Thyroid gland (tissue), 4 donors: Measurements from ENCODE around the gene PRR5. TPM values are rescaled to one million over a fixed set of nuclear protein-coding genes. Genes with fewer than 3 reads are reported as not detected.

Source experiments
- DNase-seq, 2 donors: peaks; one replicate each; pipeline ENCODE4 v3.0.0-alpha.2; 2019
- H3K27ac ChIP-seq, 3 donors: fragments of 200-600 bp; sonication (generic); 1 replicate in 2 of 3; 2 replicates in 1 of 3; pipeline ENCODE4 v1.5.1; 2016 to 2019; ENCODE audit warnings: mild to moderate bottlenecking in 1 of 3, moderate library complexity in 1 of 3
- H3K27me3 ChIP-seq: fragments of 200-600 bp; sonication (generic); one replicate; pipeline ENCODE4 v1.5.1; 2019
- H3K36me3 ChIP-seq, 2 donors: fragments of 200-600 bp; sonication (generic); one replicate each; pipeline ENCODE4 v1.5.1; 2016 to 2019
- H3K4me1 ChIP-seq, 2 donors: fragments of 200-600 bp; sonication (generic); one replicate each; pipeline ENCODE4 v1.5.1; 2017 to 2019
- H3K4me3 ChIP-seq, 3 donors: fragments of 200-600 bp; sonication (generic); replicated peaks in 1 of 3; 1 replicate in 2 of 3; 2 replicates in 1 of 3; pipeline ENCODE4 v1.5.1; 2016; ENCODE audit warnings: mild to moderate bottlenecking in 1 of 3
- H3K9me3 ChIP-seq: fragments of 200-600 bp; sonication (generic); one replicate; pipeline ENCODE4 v1.5.1; 2017
- POLR2A ChIP-seq, 2 donors: fragments of 450-650 bp; IDR thresholded peaks; one replicate each; pipeline ENCODE4 v1.6.1; 2017; ENCODE audit warnings: antibody characterized with exemption in 2 of 2, mild to moderate bottlenecking in 2 of 2, moderate library complexity in 1 of 2
- WGBS, 2 donors: methylation state at CpG; one replicate each; pipeline ENCODE4 v1.1.5; 2017; 5-methylcytosine and 5-hydroxymethylcytosine counted together
- intact Hi-C: fragments of 100-400 bp; cut with DNase I; formaldehyde crosslinking; loops from one replicate; pipeline ENCODE4 v1.15.1; 2023
- total RNA-seq, 4 donors: library from RNA; depleted of rRNA; stranded (reverse); fragments of >200 nt; gene quantifications; one replicate each; pipeline ENCODE4 v1.2.3, GENCODE V29; 2016
- TF ChIP-seq, protein P1 (sequence below), 6 experiments: fragments of 200-600 bp in 3 of 6; fragments of 450-650 bp in 3 of 6; sonication (generic) in 3 of 6; IDR thresholded peaks; one replicate each; pipeline ENCODE4 v1.5.1; 2016 to 2019; ENCODE audit warnings: antibody characterized with exemption in 6 of 6, mild to moderate bottlenecking in 2 of 6, inconsistent platforms in 1 of 6, moderate library complexity in 1 of 6

Gene PRR5
- total RNA-seq, 4 donors from 2014 or later: 17.3 to 31.8 (median 26.9) TPM

- TF ChIP-seq, protein P1, sequence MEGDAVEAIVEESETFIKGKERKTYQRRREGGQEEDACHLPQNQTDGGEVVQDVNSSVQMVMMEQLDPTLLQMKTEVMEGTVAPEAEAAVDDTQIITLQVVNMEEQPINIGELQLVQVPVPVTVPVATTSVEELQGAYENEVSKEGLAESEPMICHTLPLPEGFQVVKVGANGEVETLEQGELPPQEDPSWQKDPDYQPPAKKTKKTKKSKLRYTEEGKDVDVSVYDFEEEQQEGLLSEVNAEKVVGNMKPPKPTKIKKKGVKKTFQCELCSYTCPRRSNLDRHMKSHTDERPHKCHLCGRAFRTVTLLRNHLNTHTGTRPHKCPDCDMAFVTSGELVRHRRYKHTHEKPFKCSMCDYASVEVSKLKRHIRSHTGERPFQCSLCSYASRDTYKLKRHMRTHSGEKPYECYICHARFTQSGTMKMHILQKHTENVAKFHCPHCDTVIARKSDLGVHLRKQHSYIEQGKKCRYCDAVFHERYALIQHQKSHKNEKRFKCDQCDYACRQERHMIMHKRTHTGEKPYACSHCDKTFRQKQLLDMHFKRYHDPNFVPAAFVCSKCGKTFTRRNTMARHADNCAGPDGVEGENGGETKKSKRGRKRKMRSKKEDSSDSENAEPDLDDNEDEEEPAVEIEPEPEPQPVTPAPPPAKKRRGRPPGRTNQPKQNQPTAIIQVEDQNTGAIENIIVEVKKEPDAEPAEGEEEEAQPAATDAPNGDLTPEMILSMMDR (IDR thresholded peaks at IDR 0.05): no peak
- no peak for TF ChIP-seq POLR2A (IDR thresholded peaks at IDR 0.05)
- peak; percentile 51 to 53 for DNase-seq
- 15 to 35% methylated on average over 8 of the region's 11 CpGs for WGBS, 2 donors
- H3K9me3 ChIP-seq: no peaks in the 10 kb centered on the region
- no peaks in the 10 kb centered on the region for H3K27me3 ChIP-seq
- intact Hi-C loops: no loop called here
- peak overlapping the region in 2 of 3 donors; percentile 38 to 41 for H3K27ac ChIP-seq
- no peaks in the 10 kb centered on the region for H3K36me3 ChIP-seq
- peaks cover 9 to 30% of the 10 kb centered on the region in 2 donors for H3K4me1 ChIP-seq
- H3K4me3 ChIP-seq: no peak overlapping the region
Measured at GRCh38 chr22:44664149-44664548, 37.9 kb upstream of the PRR5 start.

- DNase-seq: no peak
- peaks cover 12 to 31% of the 10 kb centered on the region in 2 donors for H3K4me1 ChIP-seq
- TF ChIP-seq, protein P1 (IDR thresholded peaks at IDR 0.05): no peak
- TF ChIP-seq POLR2A (IDR thresholded peaks at IDR 0.05): no peak
Measured at GRCh38 chr22:44665115-44665514, 36.9 kb upstream of the PRR5 start.

GRCh38 chr22:44666207-44666585, 35.8 kb upstream of the PRR5 start:
- no peak for DNase-seq
- intact Hi-C loops: no loop called here
- no peak overlapping the region for H3K4me3 ChIP-seq
- H3K4me1 ChIP-seq: peaks cover 12 to 31% of the 10 kb centered on the region in 2 donors
- 69 to 75% methylated on average over 3 of the region's 3 CpGs for WGBS, 2 donors
- no peaks in the 10 kb centered on the region for H3K27me3 ChIP-seq
- no peaks in the 10 kb centered on the region for H3K36me3 ChIP-seq
- no peaks in the 10 kb centered on the region for H3K9me3 ChIP-seq
- no peak for TF ChIP-seq POLR2A (IDR thresholded peaks at IDR 0.05)
- TF ChIP-seq, protein P1 (IDR thresholded peaks at IDR 0.05): no peak
- no peak overlapping the region for H3K27ac ChIP-seq

More at GRCh38 chr22:44665115-44665514, 36.9 kb upstream of the PRR5 start:
- WGBS, 2 donors: 53 to 71% methylated on average over 9 of the region's 9 CpGs
- H3K9me3 ChIP-seq: no peaks in the 10 kb centered on the region
- H3K36me3 ChIP-seq: no peaks in the 10 kb centered on the region
- H3K4me3 ChIP-seq: no peak overlapping the region
- no peaks in the 10 kb centered on the region for H3K27me3 ChIP-seq
- intact Hi-C loops: no loop called here
- no peak overlapping the region for H3K27ac ChIP-seq

- Histone ChIP-seq H3K9me3 (no peaks in the 10 kb centered on the region), H3K27ac (no peak overlapping the region), H3K36me3 (no peaks in the 10 kb centered on the region), H3K4me1 (peaks cover 12 to 31% of the 10 kb centered on the region in 2 donors), H3K27me3 (no peaks in the 10 kb centered on the region), H3K4me3 (no peak overlapping the region)
- no peak for DNase-seq
- intact Hi-C loops: no loop called here
- 51 to 63% methylated on average over 5 of the region's 5 CpGs for WGBS, 2 donors
- TF ChIP-seq, protein P1 (IDR thresholded peaks at IDR 0.05): no peak
- no peak for TF ChIP-seq POLR2A (IDR thresholded peaks at IDR 0.05)
Measured at GRCh38 chr22:44667276-44667675, 34.7 kb upstream of the PRR5 start.

- H3K9me3 ChIP-seq: no peaks in the 10 kb centered on the region
- peaks cover 12 to 31% of the 10 kb centered on the region in 2 donors for H3K4me1 ChIP-seq
- intact Hi-C loops: no loop called here
- no peak for TF ChIP-seq POLR2A (IDR thresholded peaks at IDR 0.05)
- TF ChIP-seq, protein P1 (IDR thresholded peaks at IDR 0.05): no peak
- no peaks in the 10 kb centered on the region for H3K27me3 ChIP-seq
- peak overlapping the region in 1 of 3 donors; percentile 69 for H3K4me3 ChIP-seq
- H3K36me3 ChIP-seq: no peaks in the 10 kb centered on the region
- DNase-seq: peak in 1 of 2 donors; percentile 20
- 26 to 36% methylated on average over 7 to 8 of the region's 8 CpGs for WGBS, 2 donors
- H3K27ac ChIP-seq: peak overlapping the region in 2 of 3 donors; percentile 80 to 82
Measured at GRCh38 chr22:44667829-44668189, 34.2 kb upstream of the PRR5 start.
